SK-N-SH (cell line): ENCODE measurements around the gene REEP1. TPM values are rescaled to one million over a fixed set of nuclear protein-coding genes. Genes with fewer than 3 reads are reported as not detected.

Experiments
- CTCF ChIA-PET: fragments of 300-600, 350-600 bp; formaldehyde crosslinking; extraction: SDS; loops from one replicate; lab custom pipeline; 2021; lab: Yijun Ruan, JAX
- POLR2A ChIA-PET: fragments of 350-600 bp; sonication (Branson Sonifier 250); formaldehyde crosslinking; extraction: SDS; loops from one replicate; lab custom pipeline; 2020; ENCODE audit warnings: antibody characterized with exemption, inconsistent platforms; lab: Yijun Ruan, JAX
- DNase-seq: peaks from one replicate; pipeline ENCODE4 v3.0.0; 2012
- H2AFZ ChIP-seq: fragments of 200-600 bp; sonication (generic); 2 replicates; pipeline ENCODE4 v1.8.1; 2016; ENCODE audit warnings: antibody characterized with exemption, mild to moderate bottlenecking, low read depth
- H3F3A ChIP-seq: fragments of 200-600 bp; sonication (generic); replicated peaks from 2 replicates; pipeline ENCODE3; 2016; ENCODE audit warnings: antibody characterized with exemption, mild to moderate bottlenecking; ENCODE audit not compliant: insufficient read depth
- H3K27ac ChIP-seq, 2 experiments: fragments of 200-500 bp in 1 of 2; fragments of 200-600 bp in 1 of 2; sonication (Bioruptor generic) in 1 of 2; sonication (generic), shearing (Covaris generic) in 1 of 2; 2 replicates each; pipeline versions ENCODE4 v1.5.1 to v1.6.1; 2014 to 2016; ENCODE audit warnings: low read depth in 2 of 2, inconsistent platforms in 1 of 2, low read length in 1 of 2, mild to moderate bottlenecking in 1 of 2, mixed read lengths in 1 of 2
- H3K27me3 ChIP-seq: fragments of 200-600 bp; sonication (generic), shearing (Covaris generic); 2 replicates; pipeline ENCODE4 v1.6.1; 2016; ENCODE audit warnings: mixed run types; ENCODE audit not compliant: insufficient read depth
- H3K36me3 ChIP-seq, 2 experiments: fragments of 200-500 bp in 1 of 2; fragments of 200-600 bp in 1 of 2; sonication (Bioruptor generic) in 1 of 2; sonication (generic) in 1 of 2; replicated peaks in 1 of 2; 2 replicates each; pipeline versions ENCODE3 to v1.5.1; 2014 to 2016; ENCODE audit warnings: low read length in 1 of 2, mild to moderate bottlenecking in 1 of 2; ENCODE audit not compliant: insufficient read depth in 2 of 2, control insufficient read depth in 1 of 2
- H3K4me1 ChIP-seq, 2 experiments: fragments of 200-500 bp in 1 of 2; fragments of 200-600 bp in 1 of 2; sonication (Bioruptor generic) in 1 of 2; sonication (generic), shearing (Covaris generic) in 1 of 2; 2 replicates each; pipeline versions ENCODE4 v1.5.1 to v1.6.1; 2014 to 2016; ENCODE audit warnings: low read depth in 1 of 2, low read length in 1 of 2, mixed run types in 1 of 2; ENCODE audit not compliant: insufficient read depth in 2 of 2, control insufficient read depth in 1 of 2
- H3K4me2 ChIP-seq: fragments of 200-600 bp; sonication (generic), shearing (Covaris generic); 2 replicates; pipeline ENCODE4 v1.6.1; 2017; ENCODE audit warnings: mixed run types
- H3K4me3 ChIP-seq, 2 experiments: fragments of 200-500 bp in 1 of 2; fragments of 200-600 bp in 1 of 2; sonication (Bioruptor generic) in 1 of 2; sonication (generic), shearing (Covaris generic) in 1 of 2; 2 replicates each; pipeline versions ENCODE4 v1.5.1 to v1.8.1; 2014 to 2016; ENCODE audit warnings: low read depth in 2 of 2, inconsistent platforms in 1 of 2, low read length in 1 of 2, mild to moderate bottlenecking in 1 of 2, mixed read lengths in 1 of 2, moderate library complexity in 1 of 2
- H3K79me2 ChIP-seq: fragments of 200-600 bp; sonication (generic); 2 replicates; pipeline ENCODE4 v1.8.1; 2017; ENCODE audit warnings: mild to moderate bottlenecking; ENCODE audit not compliant: insufficient read depth
- H3K9ac ChIP-seq: fragments of 200-600 bp; sonication (generic); 2 replicates; pipeline ENCODE4 v1.6.1; 2017; ENCODE audit warnings: mixed run types
- H3K9me2 ChIP-seq: fragments of 200-600 bp; sonication (generic); 2 replicates; pipeline ENCODE4 v1.6.1; 2017; ENCODE audit warnings: mixed run types
- H3K9me3 ChIP-seq: fragments of 200-600 bp; sonication (generic); 2 replicates; pipeline ENCODE4 v1.6.1; 2017; ENCODE audit warnings: mixed run types, mild to moderate bottlenecking, moderate library complexity
- H4K20me1 ChIP-seq: fragments of 200-600 bp; sonication (generic); 2 replicates; pipeline ENCODE4 v1.6.1; 2017; ENCODE audit warnings: mild to moderate bottlenecking, mixed run types; ENCODE audit not compliant: insufficient read depth
- CHD2 ChIP-seq: fragments of 150-350 bp; IDR thresholded peaks from 2 replicates; pipeline ENCODE4 v1.6.1; 2018; ENCODE audit warnings: low read length; ENCODE audit not compliant: partially characterized antibody
- EP300 ChIP-seq, 2 experiments: IDR thresholded peaks; 2 replicates each; pipeline versions ENCODE4 v1.4.0 to v1.6.1; 2012; ENCODE audit warnings: borderline replicate concordance in 1 of 2, low read depth in 1 of 2, low read length in 1 of 2
- FOSL2 ChIP-seq: IDR thresholded peaks from 2 replicates; pipeline ENCODE4 v1.4.0; 2012; ENCODE audit warnings: low read depth, mild to moderate bottlenecking, moderate library complexity, borderline replicate concordance
- GABPA ChIP-seq: IDR thresholded peaks from 2 replicates; pipeline ENCODE4 v1.4.0; 2012; ENCODE audit warnings: low read depth, mild to moderate bottlenecking
- JUND ChIP-seq: IDR thresholded peaks from 2 replicates; pipeline ENCODE4 v1.4.0; 2012
- NRF1 ChIP-seq: IDR thresholded peaks from 2 replicates; pipeline ENCODE4 v1.6.1; 2012; ENCODE audit warnings: low read depth, mild to moderate bottlenecking, low read length
- RXRA ChIP-seq: IDR thresholded peaks from 2 replicates; pipeline ENCODE4 v1.4.0; 2012; ENCODE audit warnings: low read depth, mild to moderate bottlenecking, borderline replicate concordance
- TAF1 ChIP-seq: IDR thresholded peaks from 2 replicates; pipeline ENCODE4 v1.6.1; 2012; ENCODE audit warnings: low read depth, mild to moderate bottlenecking, low read length, moderate library complexity, borderline replicate concordance
- WGBS: methylation state at CpG from one replicate; pipeline ENCODE4 v1.1.6; 2017; ENCODE audit warnings: low lambda C conversion rate; 5-methylcytosine and 5-hydroxymethylcytosine counted together
- polyA plus RNA-seq, 3 experiments: library from polyadenylated mRNA; depleted of rRNA; stranded (reverse); fragments of >200 nt; gene quantifications; 2 replicates each; pipeline ENCODE4 v1.2.3, GENCODE V29; 2012
- TF ChIP-seq, protein P1 (sequence below): IDR thresholded peaks from 2 replicates; pipeline ENCODE4 v1.4.0; 2012; ENCODE audit warnings: low read depth
- TF ChIP-seq, protein P2 (sequence below): IDR thresholded peaks from 2 replicates; pipeline ENCODE4; 2012
- TF ChIP-seq, protein P3 (sequence below): IDR thresholded peaks from 2 replicates; pipeline ENCODE4 v1.6.1; 2012; ENCODE audit warnings: mild to moderate bottlenecking, low read depth, low read length, moderate library complexity
- TF ChIP-seq, protein P4 (sequence below): IDR thresholded peaks from 2 replicates; pipeline ENCODE4 v1.4.0; 2012; ENCODE audit warnings: low read depth, borderline replicate concordance

The REEP1 gene
- polyA plus RNA-seq, 1 of the 3 experiments (the other 2 are of a cell fraction): 0.13 TPM

DNA sequence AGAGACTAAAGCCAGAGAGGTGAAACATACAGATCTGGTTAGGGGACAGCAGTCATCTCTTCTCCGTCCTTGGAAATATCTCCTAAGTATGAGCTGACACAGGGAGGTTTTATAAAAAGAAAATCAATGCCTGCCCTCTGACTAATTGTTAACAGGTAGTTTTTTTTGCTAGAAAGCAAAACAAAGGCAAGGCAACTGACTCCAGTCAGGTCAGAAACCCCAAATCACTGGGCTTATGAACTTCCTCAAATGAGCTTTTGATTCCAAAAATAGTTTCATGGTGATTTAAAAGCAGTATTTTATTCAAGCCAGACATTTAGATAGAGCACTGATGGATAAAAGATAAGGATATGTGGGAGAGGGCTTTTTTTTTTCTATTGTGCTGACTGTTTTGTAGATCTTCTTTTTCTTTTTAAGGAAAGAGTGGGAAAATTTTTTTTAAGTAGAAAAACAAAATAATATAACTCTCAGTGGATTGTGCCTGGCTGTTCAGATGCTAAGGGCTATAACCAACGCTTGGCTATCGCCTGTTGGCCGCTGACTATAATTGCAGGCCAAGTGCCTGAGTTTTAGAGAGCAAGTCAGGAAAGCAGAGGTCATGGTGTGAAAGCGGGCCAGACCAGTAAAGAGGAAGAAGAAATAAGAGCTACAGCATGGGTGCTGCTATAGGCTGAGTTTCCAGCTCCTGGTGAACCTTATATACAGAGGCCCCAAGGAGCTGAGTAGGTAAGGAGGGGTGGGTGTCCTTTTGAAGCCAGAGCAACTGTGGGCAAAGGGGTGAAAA lies 93.3 kb downstream of the REEP1 start:
- Histone ChIP-seq H3K4me1 (peaks cover 0 to 4% of the 10 kb centered on the region in 2 experiments; a peak in 1 of 4 replicates), H2AFZ (no peak overlapping the region), H3K79me2 (no peaks in the 10 kb centered on the region), H4K20me1 (no peaks in the 10 kb centered on the region), H3F3A (no peaks in the 10 kb centered on the region), H3K27me3 (no peaks in the 10 kb centered on the region), H3K4me2 (no peak overlapping the region), H3K27ac (no peak overlapping the region), H3K36me3 (no peaks in the 10 kb centered on the region), H3K4me3 (no peak overlapping the region), H3K9me3 (no peaks in the 10 kb centered on the region)
- 84% methylated on average over 5 of the region's 5 CpGs for WGBS
- no peak for DNase-seq
- POLR2A ChIA-PET: no interaction called here
- TF ChIP-seq, protein P1, sequence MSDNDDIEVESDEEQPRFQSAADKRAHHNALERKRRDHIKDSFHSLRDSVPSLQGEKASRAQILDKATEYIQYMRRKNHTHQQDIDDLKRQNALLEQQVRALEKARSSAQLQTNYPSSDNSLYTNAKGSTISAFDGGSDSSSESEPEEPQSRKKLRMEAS: no peak
- TF ChIP-seq, protein P2, sequence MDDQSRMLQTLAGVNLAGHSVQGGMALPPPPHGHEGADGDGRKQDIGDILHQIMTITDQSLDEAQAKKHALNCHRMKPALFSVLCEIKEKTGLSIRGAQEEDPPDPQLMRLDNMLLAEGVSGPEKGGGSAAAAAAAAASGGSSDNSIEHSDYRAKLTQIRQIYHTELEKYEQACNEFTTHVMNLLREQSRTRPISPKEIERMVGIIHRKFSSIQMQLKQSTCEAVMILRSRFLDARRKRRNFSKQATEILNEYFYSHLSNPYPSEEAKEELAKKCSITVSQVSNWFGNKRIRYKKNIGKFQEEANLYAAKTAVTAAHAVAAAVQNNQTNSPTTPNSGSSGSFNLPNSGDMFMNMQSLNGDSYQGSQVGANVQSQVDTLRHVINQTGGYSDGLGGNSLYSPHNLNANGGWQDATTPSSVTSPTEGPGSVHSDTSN: no peak
- TF ChIP-seq, protein P3, sequence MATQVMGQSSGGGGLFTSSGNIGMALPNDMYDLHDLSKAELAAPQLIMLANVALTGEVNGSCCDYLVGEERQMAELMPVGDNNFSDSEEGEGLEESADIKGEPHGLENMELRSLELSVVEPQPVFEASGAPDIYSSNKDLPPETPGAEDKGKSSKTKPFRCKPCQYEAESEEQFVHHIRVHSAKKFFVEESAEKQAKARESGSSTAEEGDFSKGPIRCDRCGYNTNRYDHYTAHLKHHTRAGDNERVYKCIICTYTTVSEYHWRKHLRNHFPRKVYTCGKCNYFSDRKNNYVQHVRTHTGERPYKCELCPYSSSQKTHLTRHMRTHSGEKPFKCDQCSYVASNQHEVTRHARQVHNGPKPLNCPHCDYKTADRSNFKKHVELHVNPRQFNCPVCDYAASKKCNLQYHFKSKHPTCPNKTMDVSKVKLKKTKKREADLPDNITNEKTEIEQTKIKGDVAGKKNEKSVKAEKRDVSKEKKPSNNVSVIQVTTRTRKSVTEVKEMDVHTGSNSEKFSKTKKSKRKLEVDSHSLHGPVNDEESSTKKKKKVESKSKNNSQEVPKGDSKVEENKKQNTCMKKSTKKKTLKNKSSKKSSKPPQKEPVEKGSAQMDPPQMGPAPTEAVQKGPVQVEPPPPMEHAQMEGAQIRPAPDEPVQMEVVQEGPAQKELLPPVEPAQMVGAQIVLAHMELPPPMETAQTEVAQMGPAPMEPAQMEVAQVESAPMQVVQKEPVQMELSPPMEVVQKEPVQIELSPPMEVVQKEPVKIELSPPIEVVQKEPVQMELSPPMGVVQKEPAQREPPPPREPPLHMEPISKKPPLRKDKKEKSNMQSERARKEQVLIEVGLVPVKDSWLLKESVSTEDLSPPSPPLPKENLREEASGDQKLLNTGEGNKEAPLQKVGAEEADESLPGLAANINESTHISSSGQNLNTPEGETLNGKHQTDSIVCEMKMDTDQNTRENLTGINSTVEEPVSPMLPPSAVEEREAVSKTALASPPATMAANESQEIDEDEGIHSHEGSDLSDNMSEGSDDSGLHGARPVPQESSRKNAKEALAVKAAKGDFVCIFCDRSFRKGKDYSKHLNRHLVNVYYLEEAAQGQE: no peak
- no peak for TF ChIP-seq EP300 (IDR thresholded peaks at IDR 0.05; ENCODE audit: borderline replicate concordance in 1 of 2, low read depth in 1 of 2, low read length in 1 of 2)
- TF ChIP-seq TAF1: no peak
- TF ChIP-seq JUND: no peak
- TF ChIP-seq RXRA: no peak
- no peak for TF ChIP-seq FOSL2
- no peak for TF ChIP-seq CHD2
- no peak for TF ChIP-seq GABPA
- TF ChIP-seq, protein P4, sequence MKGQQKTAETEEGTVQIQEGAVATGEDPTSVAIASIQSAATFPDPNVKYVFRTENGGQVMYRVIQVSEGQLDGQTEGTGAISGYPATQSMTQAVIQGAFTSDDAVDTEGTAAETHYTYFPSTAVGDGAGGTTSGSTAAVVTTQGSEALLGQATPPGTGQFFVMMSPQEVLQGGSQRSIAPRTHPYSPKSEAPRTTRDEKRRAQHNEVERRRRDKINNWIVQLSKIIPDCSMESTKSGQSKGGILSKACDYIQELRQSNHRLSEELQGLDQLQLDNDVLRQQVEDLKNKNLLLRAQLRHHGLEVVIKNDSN: no peak
- no peak for TF ChIP-seq NRF1
- TF ChIP-seq, all 33 proteins: peak for 0
- CTCF ChIA-PET: no interaction called here
- H3K9ac ChIP-seq: no peak overlapping the region
- H3K9me2 ChIP-seq: no peaks in the 10 kb centered on the region
